H9 (cell line): ENCODE data around the gene C16orf74. TPM values are rescaled to one million over a fixed set of nuclear protein-coding genes. Genes with fewer than 3 reads are reported as not detected.

Experiments
- DNase-seq: peaks from one replicate; pipeline ENCODE4 v3.0.0-alpha.2; 2017
- H2AFZ ChIP-seq: one replicate; pipeline ENCODE4 v1.6.1; 2013; ENCODE audit warnings: mild to moderate bottlenecking, low read length, control low read depth, moderate library complexity
- H2AK5ac ChIP-seq: 2 replicates; pipeline ENCODE4 v1.6.1; 2013; ENCODE audit warnings: low read length, control low read depth, mixed read lengths; ENCODE audit not compliant: insufficient read length
- H2BK120ac ChIP-seq: one replicate; pipeline ENCODE4 v1.6.1; 2013; ENCODE audit warnings: low read depth, mild to moderate bottlenecking, low read length, control low read depth, inconsistent platforms; ENCODE audit not compliant: poor library complexity, severe bottlenecking
- H2BK12ac ChIP-seq: 2 replicates; pipeline ENCODE4 v1.6.1; 2013; ENCODE audit warnings: low read length, control low read depth, mixed read lengths, low read depth; ENCODE audit not compliant: insufficient read length
- H2BK15ac ChIP-seq: 2 replicates; pipeline ENCODE4 v1.6.1; 2013; ENCODE audit warnings: low read depth, low read length, control low read depth
- H2BK20ac ChIP-seq: one replicate; pipeline ENCODE4 v1.6.1; 2013; ENCODE audit warnings: low read depth, mild to moderate bottlenecking, low read length, control low read depth, inconsistent platforms; ENCODE audit not compliant: poor library complexity, severe bottlenecking
- H2BK5ac ChIP-seq: 2 replicates; pipeline ENCODE4 v1.6.1; 2013; ENCODE audit warnings: low read length, control low read depth, mixed read lengths; ENCODE audit not compliant: insufficient read length
- H3K14ac ChIP-seq: 2 replicates; pipeline ENCODE4 v1.6.1; 2013; ENCODE audit warnings: low read length, control low read depth; ENCODE audit not compliant: insufficient read depth
- H3K18ac ChIP-seq: 2 replicates; pipeline ENCODE4 v1.6.1; 2013; ENCODE audit warnings: low read depth, mild to moderate bottlenecking, mixed read lengths, low read length, control low read depth; ENCODE audit not compliant: insufficient read length
- H3K23ac ChIP-seq: 2 replicates; pipeline ENCODE4 v1.6.1; 2013; ENCODE audit warnings: low read length, control low read depth, mixed read lengths, low read depth; ENCODE audit not compliant: insufficient read length
- H3K23me2 ChIP-seq: 2 replicates; pipeline ENCODE4 v1.6.1; 2013; ENCODE audit warnings: low read depth, mild to moderate bottlenecking, mixed read lengths, low read length, control low read depth; ENCODE audit not compliant: insufficient read length, poor library complexity, severe bottlenecking
- H3K27ac ChIP-seq: 2 replicates; pipeline ENCODE4 v1.5.1; 2013; ENCODE audit warnings: low read length, control low read depth, mixed read lengths, low read depth; ENCODE audit not compliant: insufficient read length
- H3K27me3 ChIP-seq: 2 replicates; pipeline ENCODE4 v1.6.1; 2013; ENCODE audit warnings: low read length, control low read depth, inconsistent platforms; ENCODE audit not compliant: insufficient read depth
- H3K4ac ChIP-seq: 2 replicates; pipeline ENCODE4 v1.6.1; 2013; ENCODE audit warnings: low read depth, mild to moderate bottlenecking, control low read depth, inconsistent platforms, low read length, moderate library complexity
- H3K4me1 ChIP-seq: 2 replicates; pipeline ENCODE4 v1.6.1; 2013; ENCODE audit warnings: low read length, control low read depth, inconsistent platforms; ENCODE audit not compliant: insufficient read depth
- H3K4me2 ChIP-seq: 2 replicates; pipeline ENCODE4 v1.6.1; 2013; ENCODE audit warnings: low read length, control low read depth, mixed read lengths; ENCODE audit not compliant: insufficient read length, insufficient read depth
- H3K56ac ChIP-seq: 2 replicates; pipeline ENCODE4 v1.6.1; 2013; ENCODE audit warnings: low read depth, mild to moderate bottlenecking, mixed read lengths, low read length, control low read depth; ENCODE audit not compliant: insufficient read length
- H3K79me1 ChIP-seq: 2 replicates; pipeline ENCODE4 v1.6.1; 2013; ENCODE audit warnings: low read depth, mild to moderate bottlenecking, moderate library complexity, low read length, control low read depth, inconsistent platforms; ENCODE audit not compliant: insufficient read depth, poor library complexity, severe bottlenecking
- H3K79me2 ChIP-seq: 2 replicates; pipeline ENCODE4 v1.6.1; 2013; ENCODE audit warnings: low read length, control low read depth, inconsistent platforms; ENCODE audit not compliant: insufficient read depth
- H3K9ac ChIP-seq: 2 replicates; pipeline ENCODE4 v1.6.1; 2013; ENCODE audit warnings: low read length, control low read depth, mixed read lengths; ENCODE audit not compliant: insufficient read length; ENCODE audit errors: extremely low read depth
- H3K9me3 ChIP-seq: one replicate; pipeline ENCODE4 v1.6.1; 2013; ENCODE audit warnings: low read depth, low read length, inconsistent platforms; ENCODE audit not compliant: control insufficient read depth
- H3T11ph ChIP-seq: one replicate; pipeline ENCODE4 v1.6.1; 2013; ENCODE audit warnings: mild to moderate bottlenecking, low read length, control low read depth, inconsistent platforms
- H4K20me1 ChIP-seq: one replicate; pipeline ENCODE4 v1.6.1; 2013; ENCODE audit not compliant: control insufficient read depth, insufficient read length, insufficient read depth
- H4K5ac ChIP-seq: 2 replicates; pipeline ENCODE4 v1.6.1; 2013; ENCODE audit warnings: low read depth, mild to moderate bottlenecking, mixed read lengths, low read length, control low read depth; ENCODE audit not compliant: insufficient read length
- H4K8ac ChIP-seq: replicated peaks from 2 replicates; pipeline ENCODE4 v1.6.1; 2013; ENCODE audit warnings: low read length, control low read depth, mixed read lengths, low read depth; ENCODE audit not compliant: insufficient read length
- H4K91ac ChIP-seq: 2 replicates; pipeline ENCODE4 v1.6.1; 2013; ENCODE audit warnings: low read depth, mild to moderate bottlenecking, moderate library complexity, mixed read lengths, low read length, control low read depth; ENCODE audit not compliant: insufficient read length
- H3K27ac Mint-ChIP-seq, 3 experiments: 2 replicates in 2 of 3; 3 replicates in 1 of 3; pipeline ENCODE4 v1.8.0; 2020 to 2021; ENCODE audit warnings: mixed read lengths in 3 of 3, mild to moderate bottlenecking in 1 of 3, moderate library complexity in 1 of 3
- H3K27me3 Mint-ChIP-seq: 2 replicates; pipeline ENCODE4 v1.8.0; 2021; ENCODE audit warnings: low read depth, mild to moderate bottlenecking, moderate library complexity, mixed read lengths
- H3K36me3 Mint-ChIP-seq, 3 experiments: 2 replicates in 2 of 3; 3 replicates in 1 of 3; pipeline ENCODE4 v1.8.0; 2020 to 2021; ENCODE audit warnings: low read depth in 3 of 3, mixed read lengths in 3 of 3; ENCODE audit not compliant: insufficient read depth in 1 of 3
- H3K4me1 Mint-ChIP-seq, 2 experiments: 2 replicates each; pipeline ENCODE4 v1.8.0; 2020; ENCODE audit warnings: mixed read lengths in 2 of 2
- H3K4me3 Mint-ChIP-seq, 2 experiments: 2 replicates in 1 of 2; 3 replicates in 1 of 2; pipeline ENCODE4 v1.8.0; 2020 to 2021; ENCODE audit warnings: mild to moderate bottlenecking in 2 of 2, mixed read lengths in 2 of 2, moderate library complexity in 1 of 2
- H3K9me3 Mint-ChIP-seq, 2 experiments: 2 replicates in 1 of 2; 3 replicates in 1 of 2; pipeline ENCODE4 v1.8.0; 2020; ENCODE audit warnings: mild to moderate bottlenecking in 2 of 2, mixed read lengths in 2 of 2, moderate library complexity in 1 of 2
- CTCF ChIP-seq: fragments of 200-600 bp; sonication (generic); conservative IDR thresholded peaks from 3 replicates; pipeline ENCODE4 v1.8.0; 2021; ENCODE audit warnings: antibody characterized with exemption, mild to moderate bottlenecking
- WGBS: extraction: QIAGEN DNeasy Blood & Tissue Kit; methylation state at CpG from one replicate; pipeline ENCODE4 v1.1.7; 2013; ENCODE audit warnings: missing lambda C conversion rate, low lambda C conversion rate, mixed read lengths; ENCODE audit not compliant: insufficient read length; ENCODE audit errors: extremely low coverage; 5-methylcytosine and 5-hydroxymethylcytosine counted together
- total RNA-seq: library from RNA; stranded (reverse); gene quantifications from 2 replicates; pipeline ENCODE4 v1.2.1, GENCODE V29; 2021

Gene C16orf74
- total RNA-seq, 1 experiment from 2014 or later: 5.6 TPM

- no peak overlapping the region for H2BK5ac ChIP-seq
- Mint-ChIP-seq H3K27ac (peak overlapping the region in 2 of 3 experiments; percentile 23 to 50; a peak in 2 of 7 replicates), H3K4me1 (peaks cover 18 to 21% of the 10 kb centered on the region in 2 experiments), H3K9me3 (no peaks in the 10 kb centered on the region; a peak in 1 of 5 replicates), H3K36me3 (no peaks in the 10 kb centered on the region; a peak in 1 of 7 replicates), H3K27me3 (peaks cover 3% of the 10 kb centered on the region; the same call in 1 of the 2 replicates), H3K4me3 (no peak overlapping the region)
- H4K5ac ChIP-seq: no peak overlapping the region
- no peak overlapping the region for H2AK5ac ChIP-seq
- no peak overlapping the region for H2BK20ac ChIP-seq
- no peak overlapping the region for H4K91ac ChIP-seq
- H3K79me2 ChIP-seq: no peaks in the 10 kb centered on the region
- no peak overlapping the region for H3K14ac ChIP-seq
- no peak for DNase-seq
- no peaks in the 10 kb centered on the region for H3K27me3 ChIP-seq
- H4K8ac ChIP-seq: no peak overlapping the region
- no peak overlapping the region for H3K18ac ChIP-seq
- no peak overlapping the region for H3K23ac ChIP-seq
- no peak overlapping the region for H2AFZ ChIP-seq
- no peaks in the 10 kb centered on the region for H4K20me1 ChIP-seq
- no peak overlapping the region for H3K4me2 ChIP-seq
- no peak overlapping the region for H3K9ac ChIP-seq
- no peak overlapping the region for H3T11ph ChIP-seq
- H3K27ac ChIP-seq: no peak overlapping the region
- no peak overlapping the region for H2BK12ac ChIP-seq
- H3K9me3 ChIP-seq: no peaks in the 10 kb centered on the region
- H3K79me1 ChIP-seq: no peaks in the 10 kb centered on the region
- H3K23me2 ChIP-seq: no peaks in the 10 kb centered on the region
- no CpG with 5 or more reads among the region's 16 CpGs for WGBS
- H3K56ac ChIP-seq: no peak overlapping the region
- H2BK120ac ChIP-seq: no peak overlapping the region
- no peak overlapping the region for H2BK15ac ChIP-seq
- H3K4ac ChIP-seq: no peak overlapping the region
- TF ChIP-seq CTCF: no peak
- no peaks in the 10 kb centered on the region; the same call in 1 of the 2 replicates for H3K4me1 ChIP-seq
Observed at GRCh38 chr16:85729452-85730185, 21.3 kb downstream of the C16orf74 start.
